Activated CD4-positive, alpha-beta T cell treated with anti-CD3 and anti-CD28 coated beads for 24 hours (primary cell): ENCODE results near the gene EIF1B.

Source experiments
- DNase-seq, 2 donors: peaks; one replicate each; pipeline ENCODE4 v3.0.0-alpha.2; 2020; ENCODE audit warnings: low read depth in 2 of 2

Gene EIF1B

GRCh38 chr3:40340541-40341170, 31.1 kb downstream of the EIF1B start:
- DNase-seq: no peak

- no peak for DNase-seq
Measured at GRCh38 chr3:40341671-40342070, 32.2 kb downstream of the EIF1B start.

GRCh38 chr3:40350529-40350928, 41.0 kb downstream of the EIF1B start:
- DNase-seq: no peak

- no peak for DNase-seq
Measured at GRCh38 chr3:40355410-40355809, 45.9 kb downstream of the EIF1B start.

- DNase-seq: no peak
Measured at GRCh38 chr3:40358454-40358853, 48.9 kb downstream of the EIF1B start.
